Dedifferentiated amniotic fluid mesenchymal stem cell (primary cell): Measurements from ENCODE around the gene MRGPRG.
"Not testable (repeated sequence)": the region's sequence is repeated elsewhere in the genome, so short reads cannot be mapped to it uniquely, and the experiment has no call there.

ENCODE experiments used
- DNase-seq: peaks from one replicate; pipeline ENCODE4 v3.0.0-alpha.2; 2016; ENCODE audit errors: extremely low spot score

The MRGPRG gene

GRCh38 chr11:3218483-3219280 lies at the start of gene MRGPRG:
MRGPRG (minus strand) TSS chr11:3218813; CDS start chr11:3218813, 0 bp downstream.
- no peak for DNase-seq

DNA sequence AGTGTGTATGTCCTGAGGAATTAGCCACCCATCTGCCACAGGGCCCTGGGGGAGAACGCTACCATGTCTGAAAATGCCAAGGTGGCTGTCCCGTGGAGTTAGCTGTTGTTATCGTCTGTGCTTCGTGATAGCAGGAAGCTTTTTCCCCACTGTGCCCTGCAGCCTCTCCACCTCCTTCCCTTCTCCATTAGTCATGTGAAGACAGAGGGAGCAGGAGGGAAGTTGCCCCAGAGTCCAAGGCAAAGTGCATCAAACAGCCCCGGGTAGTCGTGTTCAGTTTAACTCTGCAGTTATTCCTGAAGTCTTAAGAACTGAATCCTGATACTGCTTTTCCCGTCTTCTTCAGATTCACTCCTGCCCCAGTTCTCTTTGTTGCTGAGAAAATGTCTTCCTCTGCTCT lies 43.9 kb upstream of the MRGPRG start:
- DNase-seq = not testable (repeated sequence)

- DNase-seq = not testable (repeated sequence)
Observed at GRCh38 chr11:3261831-3262230, 43.2 kb upstream of the MRGPRG start.

DNA sequence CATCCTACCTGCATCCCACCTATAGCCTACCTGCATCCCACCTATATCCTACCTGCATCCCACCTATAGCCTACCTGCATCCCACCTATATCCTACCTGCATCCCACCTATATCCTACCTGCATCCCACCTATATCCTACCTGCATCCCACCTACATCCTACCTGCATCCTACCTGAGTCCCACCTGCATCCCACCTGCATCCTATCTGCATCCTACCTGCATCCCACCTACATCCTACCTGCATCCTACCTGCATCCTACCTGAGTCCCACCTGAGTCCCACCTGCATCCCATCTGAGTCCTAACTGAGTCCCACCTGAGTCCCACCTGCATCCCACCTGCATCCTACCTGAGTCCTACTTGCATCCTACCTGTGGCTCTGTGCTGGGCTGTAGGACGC lies 38.9 kb upstream of the MRGPRG start:
- not testable (repeated sequence) for DNase-seq

DNA sequence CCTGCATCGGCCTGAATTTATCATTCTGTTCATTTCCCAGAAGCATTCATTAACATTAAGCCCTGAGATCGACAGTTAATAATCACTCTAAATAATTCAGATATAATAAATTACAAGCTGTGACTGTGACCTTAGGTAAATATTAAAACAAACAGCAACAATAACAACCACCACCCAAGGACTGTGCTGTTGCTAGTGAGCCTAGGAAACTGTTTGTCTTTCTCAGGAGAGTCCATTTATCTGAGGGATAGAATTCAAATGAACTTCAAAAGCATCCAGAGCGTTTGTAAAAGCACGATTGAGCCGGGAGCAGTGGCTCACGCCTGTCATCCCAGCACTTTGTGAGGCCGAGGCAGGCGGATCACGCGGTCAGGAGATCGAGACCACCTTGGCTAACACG lies 36.6 kb upstream of the MRGPRG start:
- DNase-seq = not testable (repeated sequence)

GRCh38 chr11:3254773-3255172 lies 36.2 kb upstream of the MRGPRG start:
- not testable (repeated sequence) for DNase-seq

GRCh38 chr11:3245071-3245470 lies 26.5 kb upstream of the MRGPRG start:
- no peak for DNase-seq

DNA sequence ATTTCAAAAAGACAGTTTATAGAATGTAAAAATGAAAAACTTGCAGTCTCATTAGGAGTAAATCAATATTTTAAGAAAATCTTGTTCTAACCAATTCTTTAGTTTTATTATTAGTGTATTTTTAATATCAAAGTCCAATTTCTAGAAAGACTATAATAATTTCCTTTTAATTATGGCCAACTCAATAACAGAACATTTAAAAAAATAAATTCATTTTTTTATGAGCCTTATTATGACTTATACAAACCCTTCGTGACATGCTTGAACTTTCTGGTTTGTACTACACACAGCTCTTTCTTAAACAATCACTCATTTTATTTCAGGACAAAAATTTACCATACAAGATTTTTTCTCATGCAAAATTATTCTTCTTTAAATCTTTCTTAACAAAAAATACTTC lies 25.3 kb upstream of the MRGPRG start:
- DNase-seq = no peak

DNA sequence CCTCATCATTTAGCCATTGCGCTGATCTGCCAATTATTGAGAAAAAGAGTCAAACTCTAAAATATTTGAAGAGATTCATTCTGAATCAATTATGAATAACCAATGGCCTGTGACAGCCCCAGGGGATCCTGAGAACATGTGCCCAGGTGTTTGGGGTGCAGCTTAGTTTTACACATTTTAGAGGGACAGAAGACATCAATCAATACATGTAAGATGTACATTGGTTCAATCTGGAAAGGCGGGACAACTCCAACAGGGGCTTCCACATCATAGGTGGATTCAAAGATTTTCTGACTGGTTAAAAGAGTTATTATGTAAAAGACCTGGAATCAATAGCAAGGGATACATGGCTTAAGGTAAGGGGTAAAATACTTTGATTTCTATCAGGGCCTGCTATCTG lies 18.5 kb upstream of the MRGPRG start:
- DNase-seq = no peak

- no peak for DNase-seq
Observed at GRCh38 chr11:3234846-3235245, 16.2 kb upstream of the MRGPRG start.

- DNase-seq = no peak
Observed at GRCh38 chr11:3232956-3233355, 14.3 kb upstream of the MRGPRG start.

DNA sequence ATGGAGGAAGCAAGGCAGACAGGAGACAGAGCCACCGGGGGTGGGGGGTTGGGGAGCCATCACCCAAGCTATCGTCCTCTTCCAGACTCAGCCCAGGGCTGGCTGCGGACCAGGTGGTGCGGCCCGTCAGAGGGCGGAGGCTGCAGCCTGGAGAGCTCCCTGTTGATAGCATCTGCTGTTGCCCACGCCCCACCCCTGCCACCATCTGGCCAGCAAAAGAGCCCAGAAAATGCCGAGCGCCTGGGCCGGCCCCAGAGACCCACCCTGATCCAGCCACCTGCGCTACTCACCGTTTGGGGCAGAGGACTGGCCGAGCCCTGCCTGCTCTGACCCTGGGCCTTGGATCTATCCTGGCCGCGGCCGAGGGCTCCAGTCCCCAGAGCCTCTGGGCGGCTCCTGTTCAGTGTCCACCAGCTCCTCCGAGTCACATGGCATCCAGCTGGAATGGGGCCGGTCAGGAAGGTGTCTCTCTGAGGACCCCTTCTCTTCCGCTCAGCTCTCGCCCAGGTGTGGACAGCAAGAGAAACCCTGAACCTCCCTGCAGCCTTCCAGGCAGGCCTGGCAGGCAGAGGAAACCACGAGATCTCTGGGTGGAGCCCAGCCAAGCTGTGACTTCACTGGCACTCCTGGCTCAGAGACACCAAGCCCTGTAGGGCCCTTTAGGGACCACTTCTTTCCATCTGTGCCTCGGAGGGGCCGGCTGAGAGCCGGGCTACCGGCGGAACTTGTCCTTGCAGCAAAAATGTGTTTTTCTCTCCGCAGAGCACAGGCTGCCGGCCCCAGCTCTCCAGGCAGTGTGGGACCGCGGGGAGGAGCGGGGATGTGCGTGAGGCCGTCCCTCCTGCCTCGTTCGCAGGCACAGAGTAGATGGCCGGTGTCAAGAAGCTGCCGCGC lies 13.5 kb upstream of the MRGPRG start, which contains the start of gene MRGPRE:
Gene MRGPRE, minus strand, starts transcription at position 567 of the 894 bp plus-strand sequence. CDS start 3,618 bp downstream, outside the sequence.
- no peak for DNase-seq

GRCh38 chr11:3231550-3231850 lies 12.9 kb upstream of the MRGPRG start:
- DNase-seq = no peak

GRCh38 chr11:3230636-3231549 lies 12.3 kb upstream of the MRGPRG start:
- DNase-seq = no peak

GRCh38 chr11:3229673-3230630 lies 11.3 kb upstream of the MRGPRG start:
- no peak for DNase-seq

DNA sequence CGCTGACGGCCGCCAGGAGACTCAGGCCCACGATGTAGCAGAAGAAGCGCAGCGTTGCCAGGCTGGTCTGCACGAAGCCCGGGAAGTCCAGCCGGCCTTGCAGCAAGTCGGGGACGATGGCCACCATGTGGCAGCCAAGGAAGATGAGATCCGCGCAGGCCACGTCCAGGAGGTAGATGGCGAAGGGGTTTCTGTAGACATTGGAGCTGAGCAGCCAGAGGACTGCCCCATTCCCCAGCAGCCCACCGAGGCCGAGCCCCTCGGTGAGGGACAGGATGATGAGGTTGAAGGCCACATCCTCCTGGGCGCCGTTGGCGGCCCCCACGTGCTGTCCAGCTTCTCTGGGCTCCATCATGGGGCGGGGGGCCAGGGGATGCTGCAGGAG lies 9.8 kb upstream of the MRGPRG start:
- DNase-seq = no peak

DNA sequence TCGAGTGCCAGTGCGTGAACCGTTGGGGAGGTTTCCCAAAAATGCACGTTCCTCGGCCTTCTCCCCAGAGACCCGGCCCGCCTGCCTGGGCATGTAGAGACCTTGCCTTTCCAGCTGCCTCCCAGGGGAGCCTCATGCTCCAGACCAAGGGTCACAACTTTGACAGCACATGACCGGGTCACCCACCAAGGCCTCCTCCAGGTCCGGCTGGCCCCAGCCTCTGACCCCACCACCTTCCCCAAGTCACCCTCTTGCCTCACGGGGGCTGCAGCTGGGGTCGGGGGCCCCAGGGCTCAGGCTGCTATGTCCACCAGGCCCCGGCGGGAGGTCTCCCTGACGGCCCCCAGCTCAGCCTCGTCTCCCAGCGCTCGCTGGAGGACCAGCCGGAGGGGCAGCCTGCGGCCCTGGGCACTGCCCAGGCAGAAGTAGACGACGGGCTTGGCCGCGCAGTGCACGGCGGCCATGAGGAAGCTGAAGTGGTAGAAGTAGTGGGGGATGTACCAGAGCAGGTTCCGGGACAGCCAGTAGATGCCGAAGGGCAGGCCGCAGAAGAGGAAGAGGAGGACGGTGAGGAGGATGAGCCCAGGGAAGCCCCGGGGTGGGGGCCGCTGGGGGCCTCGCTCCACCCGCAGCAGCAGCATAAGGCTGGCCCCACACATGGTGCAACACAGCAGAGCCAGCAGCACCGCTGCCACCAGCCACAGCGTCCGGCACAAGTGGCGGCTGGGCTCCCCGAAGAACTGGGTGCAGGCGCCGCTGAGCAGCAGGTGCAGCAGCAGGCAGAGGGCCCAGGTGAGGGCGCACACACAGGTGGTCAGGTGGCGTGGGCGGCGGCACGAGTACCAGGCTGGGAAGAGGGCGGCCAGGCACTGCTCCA lies 9.2 kb upstream of the MRGPRG start:
- DNase-seq = no peak

DNA sequence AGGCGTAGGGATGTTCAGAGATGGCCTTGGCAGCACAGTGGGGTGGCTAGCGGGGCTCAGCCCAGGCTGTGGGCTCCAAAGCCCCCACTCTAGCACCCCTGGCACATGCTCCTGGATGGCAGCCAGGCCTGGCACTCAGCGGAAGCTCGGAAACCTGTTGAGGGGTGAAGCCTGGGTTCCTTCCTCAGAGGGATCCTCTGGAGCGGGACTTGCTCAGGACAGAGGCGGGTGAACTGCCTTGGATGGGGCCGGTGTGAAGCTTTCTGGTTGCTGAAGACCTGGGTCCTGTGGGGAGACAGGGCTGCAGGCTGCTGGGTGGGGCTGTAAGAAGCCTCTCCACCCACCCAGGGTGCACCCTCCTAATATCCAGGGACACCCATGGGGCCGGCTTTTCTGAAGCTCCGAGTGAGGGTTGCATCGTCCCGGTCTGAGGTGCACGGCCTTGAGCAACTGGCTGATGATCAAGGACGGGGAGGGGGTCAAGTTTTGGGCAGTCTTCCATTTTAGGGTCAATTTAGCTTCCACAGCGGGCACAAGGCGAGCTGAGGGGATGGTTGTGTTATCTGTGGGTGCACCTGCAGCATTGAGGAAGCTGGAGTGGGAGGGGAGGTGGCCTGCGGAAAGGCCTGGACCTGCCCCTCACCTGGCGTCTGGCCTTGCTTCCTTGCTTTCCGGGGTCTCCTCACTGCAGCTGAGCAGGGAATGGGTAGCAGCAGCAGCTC lies 8.4 kb upstream of the MRGPRG start:
- DNase-seq = no peak
